DMS 273 (cell line): ENCODE data around the gene HNRNPA2B1.
"Not testable (repeated sequence)": the region's sequence is repeated elsewhere in the genome, so short reads cannot be mapped to it uniquely, and the experiment has no call there.

ENCODE experiments used
- DNase-seq: peaks from one replicate; lab custom pipeline; 2025; ENCODE audit not compliant: unreplicated experiment; lab: John Stamatoyannopoulos, UW

The HNRNPA2B1 gene

DNA sequence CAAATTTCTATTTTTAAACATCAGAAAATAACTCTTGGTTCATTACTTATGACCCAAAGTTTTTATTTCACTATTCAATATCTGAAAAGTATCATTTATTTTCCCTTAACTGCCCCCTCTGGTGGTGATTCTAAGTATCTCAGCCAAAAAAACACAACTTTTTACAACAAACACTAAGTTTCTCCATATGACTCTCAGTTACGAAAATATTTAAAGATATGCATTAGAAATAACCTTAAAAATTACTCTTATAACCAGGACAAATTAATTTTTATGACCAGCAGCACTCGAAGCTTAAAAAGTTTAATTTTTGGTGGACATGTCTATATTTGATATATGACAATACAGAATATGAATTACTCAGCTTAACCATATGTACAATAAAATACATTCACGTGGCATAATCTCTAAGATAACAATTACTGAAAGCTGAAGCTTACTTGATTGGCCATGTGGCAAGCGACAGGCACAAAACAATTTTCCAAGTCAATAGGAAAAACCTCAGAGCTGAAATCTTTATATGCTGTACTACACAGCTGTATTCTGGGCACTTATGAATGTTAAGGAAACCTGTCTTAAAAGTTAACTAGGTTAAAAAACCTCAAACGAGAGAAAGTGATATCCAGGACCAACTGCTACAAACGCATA lies 2.3 kb downstream of the HNRNPA2B1 start:
- peak; percentile 63 for DNase-seq

GRCh38 chr7:26197153-26198115 lies 3.1 kb downstream of the HNRNPA2B1 start:
- DNase-seq: no peak

DNA sequence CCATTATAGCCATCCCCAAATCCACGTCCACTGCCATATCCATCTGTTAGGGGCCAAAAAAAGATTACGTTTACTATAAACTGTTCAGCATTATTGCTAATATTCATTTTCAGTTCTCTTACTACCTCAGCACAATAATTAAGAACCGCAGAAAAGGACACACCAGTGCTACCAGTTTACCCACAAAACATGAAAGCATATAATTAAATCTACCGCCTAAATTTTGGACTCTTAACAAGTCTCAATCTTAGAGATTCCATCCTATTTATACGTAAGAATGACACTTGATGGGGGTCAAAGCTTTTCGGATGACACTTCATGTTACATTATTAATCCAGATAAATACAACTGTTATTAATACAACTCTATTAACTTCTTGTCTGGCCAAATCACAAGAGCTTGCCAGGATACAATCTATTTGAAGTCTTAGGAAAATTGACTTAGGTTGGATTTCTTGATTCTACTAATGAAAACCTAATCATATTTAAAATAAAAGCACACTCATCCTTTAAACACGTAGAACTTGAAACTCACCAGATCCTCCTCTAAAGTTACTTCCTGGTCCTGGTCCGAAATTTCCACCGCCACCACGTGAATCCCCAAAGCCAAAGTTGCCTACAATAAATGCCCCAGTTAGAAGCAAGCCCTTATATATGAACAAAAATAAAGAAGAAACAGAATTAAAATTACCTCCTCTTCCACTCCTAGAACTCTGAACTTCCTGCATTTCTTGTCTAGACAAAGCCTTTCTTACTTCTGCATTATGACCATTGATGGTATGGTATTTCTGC lies 4.5 kb downstream of the HNRNPA2B1 start:
- no peak for DNase-seq

GRCh38 chr7:26195182-26195581 lies 5.4 kb downstream of the HNRNPA2B1 start:
- no peak for DNase-seq

- DNase-seq: not testable (repeated sequence)
These were observed 5.8 kb downstream of the HNRNPA2B1 start for GRCh38 chr7:26194764-26195163.

- no peak for DNase-seq
These were observed 6.9 kb downstream of the HNRNPA2B1 start for GRCh38 chr7:26193432-26194207.

DNA sequence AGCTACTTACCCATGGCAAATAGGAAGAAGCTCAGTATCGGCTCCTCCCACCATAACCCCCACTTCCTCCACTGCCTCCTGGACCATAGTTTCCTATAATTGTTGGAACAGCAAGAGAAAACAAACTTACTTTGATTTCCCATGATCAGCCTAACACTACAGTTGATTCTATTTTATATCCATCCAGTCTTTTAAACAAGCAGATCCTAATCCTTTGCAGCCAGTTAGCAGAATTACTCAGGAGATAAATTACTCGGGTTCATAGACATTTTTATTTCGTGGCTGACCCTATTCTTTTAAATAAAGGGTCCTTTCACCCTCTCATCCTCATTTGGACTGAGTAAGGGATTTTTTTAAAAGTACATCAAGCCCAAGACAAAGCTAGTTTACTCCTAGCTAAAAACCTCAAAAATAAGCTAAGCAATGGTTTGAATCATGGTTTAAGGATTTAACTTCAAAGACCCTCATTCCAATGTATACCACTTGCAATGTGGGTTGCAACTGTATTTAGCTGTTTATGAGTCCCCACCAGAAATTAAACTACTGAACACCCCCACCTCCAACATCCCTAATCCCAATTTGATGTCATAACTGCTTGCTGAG lies 8.0 kb downstream of the HNRNPA2B1 start:
- DNase-seq: no peak

DNA sequence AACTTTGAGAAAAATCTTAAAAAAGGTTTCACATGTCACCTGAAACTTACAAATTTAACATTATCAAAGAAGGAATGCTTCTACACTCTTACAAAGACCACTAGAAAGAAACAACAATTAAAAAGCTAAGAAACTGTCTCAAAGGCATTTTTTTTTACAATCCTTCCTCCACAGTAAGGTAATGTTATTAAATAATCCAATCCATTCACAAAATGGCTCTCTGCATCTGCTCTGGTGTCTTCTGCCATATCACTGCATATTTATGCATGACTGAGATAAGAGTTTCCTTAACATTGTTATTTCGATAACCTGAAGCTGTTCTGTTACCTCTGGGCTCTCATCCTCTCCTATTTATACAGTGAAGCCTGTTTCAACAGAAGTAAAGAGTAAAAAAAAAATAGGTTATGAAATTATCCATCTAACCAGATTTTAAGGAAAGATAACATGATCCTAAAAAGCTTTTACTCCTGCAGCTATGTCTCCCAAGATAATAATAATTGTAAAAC lies 8.5 kb downstream of the HNRNPA2B1 start:
- DNase-seq: no peak

DNA sequence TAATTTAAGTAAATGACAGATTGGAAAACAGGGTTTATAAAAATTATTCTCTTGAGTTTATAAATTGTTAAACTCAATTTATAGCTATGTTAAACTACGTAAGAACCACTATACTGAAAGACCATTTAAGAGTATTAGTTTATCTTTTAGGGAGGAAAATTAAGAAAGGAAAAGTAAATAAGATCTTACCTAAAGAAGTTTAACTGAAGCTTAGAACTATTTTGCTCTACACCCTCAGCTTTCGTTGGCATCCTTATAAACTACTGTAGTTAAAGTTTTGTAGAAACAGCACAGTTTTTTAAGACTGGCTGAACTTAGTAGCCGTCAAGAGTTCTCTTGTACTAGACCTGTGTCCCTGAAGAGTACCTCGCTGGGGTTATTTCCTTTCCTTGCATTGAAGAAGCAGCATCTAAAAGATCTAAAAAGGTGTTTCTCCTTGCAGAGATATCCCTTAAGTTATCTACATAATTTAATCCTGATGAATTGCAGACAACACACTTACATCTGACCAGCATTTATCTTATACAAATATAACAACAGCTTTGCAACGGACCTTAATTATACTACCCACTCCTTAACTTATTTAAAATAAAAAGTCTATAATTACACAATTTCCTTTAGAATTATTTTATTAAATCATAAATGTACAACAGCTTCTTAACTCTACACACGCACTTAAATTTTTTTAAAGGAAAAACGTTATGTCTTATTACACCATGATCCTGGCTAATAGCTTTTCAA lies 9.1 kb downstream of the HNRNPA2B1 start:
- DNase-seq: no peak

DNA sequence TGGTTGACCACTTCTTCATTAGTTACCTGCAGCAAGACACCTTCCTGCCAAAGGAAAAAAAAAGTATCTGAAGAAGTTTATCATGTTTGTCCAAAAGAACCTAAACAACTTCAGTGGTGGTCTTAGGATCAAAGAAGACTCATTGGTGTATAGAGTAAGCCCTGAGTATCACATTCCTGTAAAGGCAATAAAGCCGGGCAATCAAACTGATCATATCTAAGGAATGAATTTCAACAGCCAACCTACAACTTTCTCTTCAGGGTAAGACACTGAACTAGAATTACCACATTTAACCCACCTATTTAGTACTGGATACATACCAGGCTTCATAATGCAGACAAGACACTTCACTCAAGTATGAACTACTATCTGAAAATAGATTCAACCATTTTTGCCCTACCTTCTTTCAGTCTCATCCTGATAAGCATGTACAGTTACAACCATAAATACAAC lies 10.1 kb downstream of the HNRNPA2B1 start:
- no peak for DNase-seq

- DNase-seq: no peak
These were observed 10.8 kb downstream of the HNRNPA2B1 start for GRCh38 chr7:26189697-26190096.

DNA sequence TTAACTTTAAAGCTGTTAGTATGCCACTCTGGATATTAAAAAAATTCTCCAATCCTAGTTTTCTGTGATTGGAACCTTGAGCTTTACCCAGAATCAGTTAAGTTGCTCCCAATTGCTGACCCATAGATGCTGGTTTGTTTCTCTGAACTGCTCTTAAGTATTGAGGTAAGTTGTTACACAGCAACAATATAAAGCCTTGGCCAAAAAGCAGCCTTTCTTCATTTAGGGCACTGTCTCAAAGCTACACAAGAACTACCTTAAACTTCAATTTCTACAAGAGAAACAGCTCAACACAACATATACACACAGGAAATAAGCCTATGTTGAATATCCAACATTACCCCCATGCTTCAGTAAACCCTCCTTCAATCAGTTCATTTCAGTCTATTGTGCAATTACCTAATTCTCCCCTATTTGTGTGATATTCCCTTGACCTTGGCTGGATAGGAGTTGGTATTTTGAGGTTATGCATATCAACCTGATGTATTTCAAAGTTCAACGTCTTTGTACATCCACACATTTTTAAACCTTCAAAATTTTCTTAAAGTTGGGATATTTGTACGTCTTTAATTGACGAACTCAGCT lies 11.5 kb downstream of the HNRNPA2B1 start:
- DNase-seq: peak; percentile 73

GRCh38 chr7:26188206-26188956 lies 12.2 kb downstream of the HNRNPA2B1 start:
- DNase-seq: peak; percentile 86

DNA sequence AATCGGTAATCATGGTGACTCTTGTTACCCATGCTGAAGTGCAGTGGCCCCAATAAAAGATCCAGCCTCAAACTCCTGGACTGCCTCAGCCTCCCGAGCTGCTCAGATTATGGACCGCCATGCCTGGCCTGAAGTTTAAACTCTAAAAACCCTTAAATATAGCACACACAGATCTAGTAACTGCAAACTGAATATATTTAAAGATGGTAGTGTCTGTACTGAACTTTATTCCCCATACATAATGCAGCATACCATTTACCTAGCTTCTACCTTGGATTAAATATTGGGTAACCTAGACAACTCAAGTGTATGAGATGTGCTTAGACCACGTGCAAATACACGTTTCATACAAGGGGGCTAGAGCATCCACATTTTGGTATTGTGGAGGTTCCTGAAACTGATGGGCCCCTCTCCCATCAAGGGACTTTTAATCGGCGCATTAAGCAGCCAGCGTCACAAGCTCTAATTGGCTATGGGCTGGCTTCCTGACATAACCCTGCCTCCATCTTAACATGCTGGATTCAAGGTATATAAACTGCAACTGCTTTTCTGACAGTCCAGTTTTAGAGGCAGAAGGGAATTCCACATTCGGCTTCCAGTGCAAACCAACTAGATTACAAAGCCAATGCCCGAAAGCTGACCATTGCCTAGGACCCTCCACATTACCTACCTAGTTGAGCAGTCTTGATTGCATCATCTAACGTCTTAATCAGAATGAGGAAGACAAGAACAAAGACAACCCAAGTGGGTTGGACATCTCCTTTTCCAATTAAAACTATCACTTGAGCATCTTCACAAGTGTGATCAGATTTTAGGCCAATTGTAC lies 13.0 kb downstream of the HNRNPA2B1 start:
- peak; percentile 86 for DNase-seq

GRCh38 chr7:26186364-26187311 lies 13.9 kb downstream of the HNRNPA2B1 start:
- DNase-seq: peak; percentile 69

- DNase-seq: peak; percentile 60
These were observed 14.7 kb downstream of the HNRNPA2B1 start for GRCh38 chr7:26185844-26186180.
